Transverse colon (tissue), 4 donors: ENCODE results near the gene PDE8A. TPM values are rescaled to one million over a fixed set of nuclear protein-coding genes. Genes with fewer than 3 reads are reported as not detected.

ENCODE experiments used
- DNase-seq: peaks from one replicate; pipeline ENCODE4 v3.0.0-alpha.2; 2019
- H3K27ac ChIP-seq, 4 donors: fragments of 200-600 bp; sonication (generic); 2 replicates each; pipeline ENCODE4 v1.5.1; 2016 to 2018; ENCODE audit warnings: inconsistent platforms in 4 of 4
- H3K27me3 ChIP-seq: fragments of 200-600 bp; sonication (generic); 2 replicates; pipeline ENCODE4 v1.5.1; 2017; ENCODE audit warnings: inconsistent platforms
- H3K36me3 ChIP-seq, 4 donors: fragments of 200-600 bp; sonication (generic); 2 replicates each; pipeline ENCODE4 v1.5.1; 2017 to 2019; ENCODE audit warnings: inconsistent platforms in 4 of 4
- H3K4me1 ChIP-seq, 4 donors: fragments of 200-600 bp; sonication (generic); 2 replicates each; pipeline ENCODE4 v1.5.1; 2017 to 2020; ENCODE audit warnings: inconsistent platforms in 4 of 4
- H3K4me3 ChIP-seq, 4 donors: fragments of 200-600 bp; sonication (generic); 1 replicate in 1 of 4; 2 replicates in 3 of 4; pipeline versions ENCODE4 v1.5.1 to v1.6.1; 2017 to 2019; ENCODE audit warnings: inconsistent platforms in 4 of 4
- H3K9me3 ChIP-seq, 2 donors: fragments of 200-600 bp; sonication (generic); 2 replicates each; pipeline ENCODE4 v1.5.1; 2017 to 2019; ENCODE audit warnings: inconsistent platforms in 2 of 2
- CTCF ChIP-seq, 5 experiments: fragments of 200-600 bp in 3 of 5; fragments of 450-650 bp in 2 of 5; sonication (generic) in 3 of 5; IDR thresholded peaks; 1 replicate in 2 of 5; 2 replicates in 3 of 5; pipeline ENCODE4 v1.5.1; 2016 to 2017; ENCODE audit warnings: antibody characterized with exemption in 5 of 5, inconsistent platforms in 3 of 5, mild to moderate bottlenecking in 2 of 5, moderate library complexity in 1 of 5
- EP300 ChIP-seq: sonication (generic); formaldehyde crosslinking; IDR thresholded peaks from one replicate; pipeline ENCODE4 v1.6.1; 2017; ENCODE audit warnings: antibody characterized with exemption, low read depth
- POLR2A ChIP-seq: fragments of 450-650 bp; IDR thresholded peaks from one replicate; pipeline ENCODE4 v1.6.1; 2016; ENCODE audit warnings: antibody characterized with exemption, mild to moderate bottlenecking, moderate library complexity
- POLR2AphosphoS5 ChIP-seq, 3 donors: sonication (generic); formaldehyde crosslinking; IDR thresholded peaks; one replicate each; pipeline ENCODE4 v1.6.1; 2016; ENCODE audit warnings: antibody characterized with exemption in 3 of 3
- WGBS, 2 donors: methylation state at CpG; one replicate each; pipeline ENCODE4 v1.1.5; 2018; ENCODE audit warnings: low coverage in 1 of 2; 5-methylcytosine and 5-hydroxymethylcytosine counted together
- in situ Hi-C, 4 donors: fragments of 200-750 bp; cut with MboI; loops; one replicate each; pipeline versions ENCODE4 v1.15.0 to v1.15.1; 2017; ENCODE audit warnings: low sequenced_read_pairs in 3 of 4, low pct_ligation_motif_present in 1 of 4, low pct_unique_long_range_greater_than_20kb in 1 of 4
- intact Hi-C: fragments of 100-400 bp; cut with DNase I; formaldehyde crosslinking; loops from one replicate; pipeline ENCODE4 v1.15.1; 2023; ENCODE audit warnings: low total_unique reads
- total RNA-seq, 4 donors: library from RNA; depleted of rRNA; stranded (reverse); fragments of >200 nt; gene quantifications; one replicate each; pipeline ENCODE4 v1.1.0, GENCODE V29; 2016

The PDE8A gene
- total RNA-seq, 4 donors from 2014 or later = 115 to 188 (median 165) TPM

- H3K36me3 ChIP-seq = no peaks in the 10 kb centered on the region
- no peaks in the 10 kb centered on the region for H3K9me3 ChIP-seq
- no peaks in the 10 kb centered on the region for H3K27me3 ChIP-seq
- TF ChIP-seq CTCF (IDR thresholded peaks at IDR 0.05) = no peak
- TF ChIP-seq EP300 = no peak
- no peak for TF ChIP-seq POLR2A
- no peak for TF ChIP-seq POLR2AphosphoS5 (IDR thresholded peaks at IDR 0.05)
- 73 to 100% methylated on average over 1 to 3 of the region's 3 CpGs for WGBS, 2 donors
- intact Hi-C loops (no loop called here), in situ Hi-C loops (loop anchor here in 1 of 4 donors (10.0 kb wide), 1 partner anchor 62 kb away; no protein-coding TSS in a partner anchor)
- H3K27ac ChIP-seq = peak overlapping the region in 1 of 4 donors; percentile 29
- DNase-seq = no peak
- H3K4me1 ChIP-seq = peaks cover 11 to 57% (median 35%) of the 10 kb centered on the region in 4 donors
- H3K4me3 ChIP-seq = no peak overlapping the region
Observed at GRCh38 chr15:85036716-85037115, 55.1 kb downstream of the PDE8A start.

- H3K27me3 ChIP-seq = no peaks in the 10 kb centered on the region
- DNase-seq = no peak
- in situ Hi-C loops (loop anchor here in 1 of 4 donors (10.0 kb wide), 1 partner anchor 63 kb away; no protein-coding TSS in a partner anchor), intact Hi-C loops (no loop called here)
- TF ChIP-seq POLR2A (no peak), CTCF (IDR thresholded peaks at IDR 0.05) (no peak), POLR2AphosphoS5 (IDR thresholded peaks at IDR 0.05) (no peak), EP300 (no peak)
- H3K4me1 ChIP-seq = peaks cover 6 to 50% (median 27%) of the 10 kb centered on the region in 4 donors
- no peaks in the 10 kb centered on the region for H3K9me3 ChIP-seq
- H3K27ac ChIP-seq = no peak overlapping the region
- no peak overlapping the region for H3K4me3 ChIP-seq
- 83 to 95% methylated on average over 2 of the region's 2 CpGs for WGBS, 2 donors
- H3K36me3 ChIP-seq = no peaks in the 10 kb centered on the region
Observed at GRCh38 chr15:85037641-85038040, 56.0 kb downstream of the PDE8A start.

- H3K27me3 ChIP-seq = no peaks in the 10 kb centered on the region
Observed at GRCh38 chr15:85041230-85041629, 59.6 kb downstream of the PDE8A start.

More at GRCh38 chr15:85041230-85041629, 59.6 kb downstream of the PDE8A start:
- H3K4me1 ChIP-seq = peaks cover 3 to 42% (median 8%) of the 10 kb centered on the region in 4 donors
- TF ChIP-seq POLR2AphosphoS5 (IDR thresholded peaks at IDR 0.05) (no peak), EP300 (no peak), CTCF (IDR thresholded peaks at IDR 0.05) (no peak), POLR2A (no peak)
- 66 to 87% methylated on average over 3 to 5 of the region's 5 CpGs for WGBS, 2 donors
- no peaks in the 10 kb centered on the region for H3K9me3 ChIP-seq
- H3K27ac ChIP-seq = no peak overlapping the region
- H3K4me3 ChIP-seq = no peak overlapping the region
- in situ Hi-C loops = loop anchor here in 3 of 4 donors (5.0 to 10.0 kb wide), 3 partner anchors 76 to 89 kb away; no protein-coding TSS in a partner anchor
- intact Hi-C loops = loop anchor here (5.0 kb wide), 1 partner anchor 79 kb away; no protein-coding TSS in a partner anchor
- no peaks in the 10 kb centered on the region for H3K36me3 ChIP-seq
- no peak for DNase-seq
